CD14-positive monocyte (primary cell): ENCODE measurements around the gene DOCK10. TPM values are rescaled to one million over a fixed set of nuclear protein-coding genes. Genes with fewer than 3 reads are reported as not detected.

Experiments
- DNase-seq, 3 donors: peaks; one replicate each; pipeline ENCODE4 v3.0.0-alpha.2; 2011 to 2022
- H2AFZ ChIP-seq: 2 replicates; pipeline ENCODE4 v1.6.0; 2012; ENCODE audit warnings: mild to moderate bottlenecking, low read depth, low read length, inconsistent platforms; ENCODE audit not compliant: insufficient read depth, poor library complexity, severe bottlenecking
- H3K27ac ChIP-seq, 2 donors: 1 replicate in 1 of 2; 2 replicates in 1 of 2; pipeline ENCODE4 v1.5.1; 2012 to 2013; ENCODE audit warnings: low read length in 2 of 2, control low read depth in 1 of 2, inconsistent platforms in 1 of 2, low read depth in 1 of 2, mild to moderate bottlenecking in 1 of 2
- H3K27me3 ChIP-seq, 2 donors: one replicate each; pipeline versions ENCODE4 v1.6.0 to v1.6.1; 2011 to 2013; ENCODE audit warnings: low read length in 2 of 2; ENCODE audit not compliant: control insufficient read depth in 2 of 2, insufficient read depth in 2 of 2
- H3K36me3 ChIP-seq, 2 donors: replicated peaks in 1 of 2; 1 replicate in 1 of 2; 2 replicates in 1 of 2; pipeline versions ENCODE4 v1.5.1 to v1.6.1; 2012 to 2013; ENCODE audit warnings: low read length in 2 of 2, control low read depth in 1 of 2, inconsistent platforms in 1 of 2, mild to moderate bottlenecking in 1 of 2; ENCODE audit not compliant: insufficient read depth in 2 of 2, control insufficient read depth in 1 of 2
- H3K4me1 ChIP-seq, 2 donors: 1 replicate in 1 of 2; 2 replicates in 1 of 2; pipeline versions ENCODE4 v1.5.1 to v1.6.1; 2012 to 2013; ENCODE audit warnings: low read length in 2 of 2, control low read depth in 1 of 2, inconsistent platforms in 1 of 2, mild to moderate bottlenecking in 1 of 2, moderate library complexity in 1 of 2; ENCODE audit not compliant: insufficient read depth in 2 of 2, control insufficient read depth in 1 of 2
- H3K4me2 ChIP-seq: replicated peaks from 2 replicates; pipeline ENCODE3; 2012; ENCODE audit warnings: low read length, moderate library complexity, mild to moderate bottlenecking; ENCODE audit not compliant: poor library complexity, severe bottlenecking; ENCODE audit errors: extremely low read depth
- H3K4me3 ChIP-seq, 3 experiments: fragments of 200-600 bp in 1 of 3; sonication (generic) in 1 of 3; replicated peaks in 1 of 3; 1 replicate in 2 of 3; 2 replicates in 1 of 3; pipeline ENCODE4 v1.5.1; 2011 to 2013; ENCODE audit warnings: low read length in 3 of 3, mild to moderate bottlenecking in 3 of 3, control low read depth in 2 of 3, low read depth in 2 of 3, inconsistent platforms in 1 of 3, moderate library complexity in 1 of 3
- H3K79me2 ChIP-seq: 2 replicates; pipeline ENCODE4 v1.6.0; 2012; ENCODE audit warnings: mild to moderate bottlenecking, control low read depth, inconsistent platforms, low read length, moderate library complexity; ENCODE audit not compliant: insufficient read depth
- H3K9ac ChIP-seq: 2 replicates; pipeline ENCODE4 v1.6.0; 2017; ENCODE audit warnings: low read length, mild to moderate bottlenecking; ENCODE audit not compliant: insufficient read depth, poor library complexity, severe bottlenecking
- H3K9me3 ChIP-seq, 2 donors: replicated peaks in 1 of 2; 1 replicate in 1 of 2; 2 replicates in 1 of 2; pipeline versions ENCODE4 v1.5.1 to v1.6.1; 2012 to 2013; ENCODE audit warnings: low read length in 2 of 2, control low read depth in 1 of 2; ENCODE audit not compliant: control insufficient read depth in 1 of 2, insufficient read depth in 1 of 2
- H4K20me1 ChIP-seq: 2 replicates; pipeline ENCODE4 v1.6.0; 2012; ENCODE audit warnings: mild to moderate bottlenecking, low read length, control low read depth, moderate library complexity; ENCODE audit not compliant: insufficient read depth
- H3K27ac Mint-ChIP-seq, 7 donors: one replicate each; pipeline ENCODE4 v1.8.0; 2020; ENCODE audit warnings: mild to moderate bottlenecking in 7 of 7, mixed read lengths in 7 of 7, moderate library complexity in 6 of 7, inconsistent platforms in 2 of 7
- H3K27me3 Mint-ChIP-seq, 3 donors: one replicate each; pipeline ENCODE4 v1.8.0; 2021 to 2022; ENCODE audit warnings: low read depth in 3 of 3, mild to moderate bottlenecking in 3 of 3, mixed read lengths in 3 of 3, moderate library complexity in 3 of 3, inconsistent platforms in 1 of 3
- H3K36me3 Mint-ChIP-seq, 2 donors: one replicate each; pipeline ENCODE4 v1.8.0; 2020; ENCODE audit warnings: mixed read lengths in 2 of 2, inconsistent platforms in 1 of 2, mild to moderate bottlenecking in 1 of 2
- H3K4me1 Mint-ChIP-seq: one replicate; pipeline ENCODE4 v1.8.0; 2020; ENCODE audit warnings: mild to moderate bottlenecking, mixed read lengths
- H3K4me3 Mint-ChIP-seq, 2 donors: one replicate each; pipeline ENCODE4 v1.8.0; 2020; ENCODE audit warnings: mild to moderate bottlenecking in 2 of 2, mixed read lengths in 2 of 2, moderate library complexity in 1 of 2
- H3K9me3 Mint-ChIP-seq, 7 donors: one replicate each; pipeline ENCODE4 v1.8.0; 2020 to 2022; ENCODE audit warnings: mixed read lengths in 7 of 7, mild to moderate bottlenecking in 6 of 7, moderate library complexity in 6 of 7, inconsistent platforms in 2 of 7
- CTCF ChIP-seq: fragments of 200-600 bp; IDR thresholded peaks from one replicate; pipeline ENCODE4 v1.8.0; 2022; ENCODE audit warnings: antibody characterized with exemption, mild to moderate bottlenecking
- WGBS: methylation state at CpG from one replicate; pipeline ENCODE4 v1.1.5; 2013; ENCODE audit warnings: missing lambda C conversion rate; ENCODE audit not compliant: insufficient coverage; 5-methylcytosine and 5-hydroxymethylcytosine counted together
- intact Hi-C, 2 donors: fragments of 100-400 bp; cut with micrococcal nuclease; formaldehyde crosslinking; loops; one replicate each; pipeline versions ENCODE4 v1.15.0 to v1.15.1; 2023
- polyA plus RNA-seq, 3 donors: library from polyadenylated mRNA; depleted of rRNA in 1 of 3; unstranded in 2 of 3; stranded (reverse) in 1 of 3; fragments of 300-500 nt in 2 of 3; fragments of >200 nt in 1 of 3; fragmentation: Illumina TruSeq in 2 of 3; gene quantifications; 1 replicate in 2 of 3; 2 replicates in 1 of 3; pipeline ENCODE4 v1.2.3, GENCODE V29; 2012 to 2021

Gene DOCK10
- polyA plus RNA-seq, 3 donors = 9.5 to 30.9 (median 16.5) TPM

- Mint-ChIP-seq H3K27me3 (peaks cover 0 to 3% (median 0%) of the 10 kb centered on the region in 3 donors), H3K9me3 (no peaks in the 10 kb centered on the region), H3K36me3 (peaks cover 4 to 11% of the 10 kb centered on the region in 2 donors), H3K4me3 (peak overlapping the region; percentile 51 to 54), H3K27ac (peak overlapping the region; percentile 83 to 94 (median 91)), H3K4me1 (peaks cover 49% of the 10 kb centered on the region)
- TF ChIP-seq CTCF = no peak
- intact Hi-C loops = loop anchor here in 1 of 2 donors (5.0 to 10.0 kb wide), 2 partner anchors 47 to 80 kb away; no protein-coding TSS in a partner anchor
- peak overlapping the region in 2 of 3 experiments; percentile 39 to 59 for H3K4me3 ChIP-seq
- H3K9me3 ChIP-seq = no peaks in the 10 kb centered on the region
- no peaks in the 10 kb centered on the region for H3K36me3 ChIP-seq
- H2AFZ ChIP-seq = peak overlapping the region; percentile 41
- peak overlapping the region; percentile 12 for H3K9ac ChIP-seq
- no peaks in the 10 kb centered on the region for H4K20me1 ChIP-seq
- no peaks in the 10 kb centered on the region for H3K27me3 ChIP-seq
- H3K4me2 ChIP-seq = peak overlapping the region; percentile 70
- peak overlapping the region; percentile 34 to 80 for H3K27ac ChIP-seq
- DNase-seq = peak; percentile 25 to 42 (median 31)
- peaks cover 73% of the 10 kb centered on the region for H3K79me2 ChIP-seq
- peaks cover 45 to 46% of the 10 kb centered on the region in 2 donors for H3K4me1 ChIP-seq
- WGBS = 91% methylated on average over 7 of the region's 8 CpGs
Observed at GRCh38 chr2:224957540-224958461, 84.5 kb downstream of the DOCK10 start.

DNA sequence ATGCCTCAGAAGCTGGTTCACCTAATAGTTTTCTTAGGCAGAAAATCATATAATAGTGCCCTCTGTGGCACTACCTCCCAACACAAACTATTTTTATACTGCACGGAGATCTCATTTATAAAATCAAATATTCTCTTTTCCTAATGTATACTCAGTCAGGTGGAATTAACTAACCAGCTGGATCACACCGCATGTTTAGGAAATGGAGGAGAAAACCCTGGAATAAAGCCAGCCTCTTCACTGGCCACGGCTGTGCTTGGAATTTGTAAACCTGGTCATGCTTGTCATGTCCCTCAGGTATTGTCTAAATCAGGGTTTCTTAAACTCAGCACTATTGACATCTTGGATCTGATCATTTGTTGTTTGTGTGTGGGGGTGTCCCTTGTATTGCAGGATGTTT lies 85.6 kb downstream of the DOCK10 start:
- TF ChIP-seq CTCF = no peak
- H3K4me3 Mint-ChIP-seq = no peak overlapping the region
- intact Hi-C loops = loop anchor here in 1 of 2 donors (5.0 to 10.0 kb wide), 2 partner anchors 48 to 81 kb away; no protein-coding TSS in a partner anchor
- peaks cover 0 to 2% (median 0%) of the 10 kb centered on the region in 7 donors for H3K9me3 Mint-ChIP-seq
- Histone ChIP-seq H2AFZ (no peak overlapping the region), H3K9me3 (no peaks in the 10 kb centered on the region), H3K9ac (no peak overlapping the region), H3K36me3 (no peaks in the 10 kb centered on the region), H3K27ac (peak overlapping the region; percentile 34 to 80), H3K79me2 (peaks cover 68% of the 10 kb centered on the region), H3K4me3 (no peak overlapping the region), H4K20me1 (no peaks in the 10 kb centered on the region), H3K4me2 (no peak overlapping the region), H3K4me1 (peaks cover 56 to 57% of the 10 kb centered on the region in 2 donors), H3K27me3 (no peaks in the 10 kb centered on the region)
- no CpG with 5 or more reads among the region's 3 CpGs for WGBS
- H3K27ac Mint-ChIP-seq = peak overlapping the region in 5 of 7 donors; percentile 83 to 94 (median 89)
- no peak for DNase-seq
- peaks cover 4 to 10% of the 10 kb centered on the region in 2 donors for H3K36me3 Mint-ChIP-seq
- peaks cover 57% of the 10 kb centered on the region for H3K4me1 Mint-ChIP-seq
- H3K27me3 Mint-ChIP-seq = peaks cover 0 to 3% (median 0%) of the 10 kb centered on the region in 3 donors
